Neural cell (in vitro differentiated cells): ENCODE data around the gene MED22. TPM values are rescaled to one million over a fixed set of nuclear protein-coding genes. Genes with fewer than 3 reads are reported as not detected.

ENCODE experiments used
- H2AFZ ChIP-seq: fragments of 200-600, 300-800 bp; sonication (generic), shearing (Covaris generic); 2 replicates; pipeline ENCODE4 v1.6.0; 2014; ENCODE audit warnings: low read depth, mild to moderate bottlenecking, antibody characterized with exemption, low read length, moderate library complexity
- H3F3A ChIP-seq: fragments of 200-600 bp; shearing (Covaris generic); 2 replicates; pipeline ENCODE4 v1.6.1; 2016; ENCODE audit warnings: mild to moderate bottlenecking, moderate library complexity, mixed read lengths, antibody characterized with exemption, low read length; ENCODE audit not compliant: insufficient read depth, poor library complexity, severe bottlenecking
- H3K27ac ChIP-seq: fragments of 200-600, 300-800 bp; sonication (generic), shearing (Covaris generic); 2 replicates; pipeline ENCODE4 v1.5.1; 2014; ENCODE audit warnings: mild to moderate bottlenecking, low read length, moderate library complexity
- H3K27me3 ChIP-seq: fragments of 300-800, 200-600 bp; sonication (generic), shearing (Covaris generic); 2 replicates; pipeline ENCODE4 v1.6.0; 2014; ENCODE audit warnings: mild to moderate bottlenecking, low read depth, low read length, moderate library complexity; ENCODE audit not compliant: insufficient read depth
- H3K36me3 ChIP-seq: fragments of 300-800, 200-600 bp; sonication (generic), shearing (Covaris generic); 2 replicates; pipeline ENCODE4 v1.5.1; 2014; ENCODE audit warnings: mild to moderate bottlenecking, antibody characterized with exemption, low read length, moderate library complexity; ENCODE audit not compliant: insufficient read depth
- H3K4me2 ChIP-seq: fragments of 300-800, 200-600 bp; sonication (generic), shearing (Covaris generic); 2 replicates; pipeline ENCODE4 v1.6.0; 2014; ENCODE audit warnings: mild to moderate bottlenecking, low read length
- H3K4me3 ChIP-seq: fragments of 300-800, 200-600 bp; sonication (generic), shearing (Covaris generic); 2 replicates; pipeline ENCODE4 v1.5.1; 2014; ENCODE audit warnings: mild to moderate bottlenecking, low read length, moderate library complexity
- H3K79me2 ChIP-seq: fragments of 200-600 bp; shearing (Covaris generic); replicated peaks from 2 replicates; pipeline ENCODE4 v1.6.0; 2014; ENCODE audit warnings: mild to moderate bottlenecking, low read length, moderate library complexity; ENCODE audit not compliant: insufficient read depth
- H3K9ac ChIP-seq: fragments of 300-800, 200-600 bp; sonication (generic), shearing (Covaris generic); 2 replicates; pipeline ENCODE4 v1.6.1; 2016; ENCODE audit warnings: mild to moderate bottlenecking, low read length, mixed read lengths
- H3K9me2 ChIP-seq: fragments of 200-600 bp; shearing (Covaris generic); 2 replicates; pipeline ENCODE4 v1.6.1; 2016; ENCODE audit warnings: mild to moderate bottlenecking, low read length, mixed read lengths; ENCODE audit not compliant: insufficient read depth
- H3K9me3 ChIP-seq: fragments of 200-600, 300-800 bp; sonication (generic), shearing (Covaris generic); 2 replicates; pipeline ENCODE4 v1.6.1; 2016; ENCODE audit warnings: mild to moderate bottlenecking, mixed run types, low read length, moderate library complexity, mixed read lengths
- H4K20me1 ChIP-seq: fragments of 200-600 bp; shearing (Covaris generic); 2 replicates; pipeline ENCODE4 v1.6.1; 2016; ENCODE audit warnings: mild to moderate bottlenecking, mixed run types; ENCODE audit not compliant: insufficient read depth
- EP300 ChIP-seq: fragments of 450-650 bp; conservative IDR thresholded peaks from 2 replicates; pipeline ENCODE4 v1.6.1; 2014; ENCODE audit warnings: antibody characterized with exemption, mild to moderate bottlenecking, moderate library complexity; ENCODE audit not compliant: poor library complexity, severe bottlenecking
- EZH2 ChIP-seq: fragments of 200-600, 300-800 bp; shearing (Covaris generic), sonication (generic); IDR thresholded peaks from 2 replicates; pipeline ENCODE4 v1.6.1; 2014; ENCODE audit warnings: antibody characterized with exemption, low read length, borderline replicate concordance, mild to moderate bottlenecking; ENCODE audit not compliant: insufficient read depth, poor library complexity, severe bottlenecking
- MXI1 ChIP-seq: fragments of 450-650 bp; conservative IDR thresholded peaks from 2 replicates; pipeline ENCODE4 v1.6.1; 2014; ENCODE audit warnings: antibody characterized with exemption, mild to moderate bottlenecking; ENCODE audit not compliant: poor library complexity, severe bottlenecking
- POLR2AphosphoS5 ChIP-seq: IDR thresholded peaks from 2 replicates; pipeline ENCODE4 v1.6.1; 2012
- RAD21 ChIP-seq: fragments of 450-650 bp; conservative IDR thresholded peaks from 2 replicates; pipeline ENCODE4 v1.6.1; 2014; ENCODE audit warnings: antibody characterized with exemption, mild to moderate bottlenecking, moderate library complexity
- SMC3 ChIP-seq: fragments of 450-650 bp; conservative IDR thresholded peaks from 2 replicates; pipeline ENCODE4 v1.6.1; 2014; ENCODE audit warnings: antibody characterized with exemption, mild to moderate bottlenecking, moderate library complexity; ENCODE audit not compliant: poor library complexity
- TAF1 ChIP-seq: IDR thresholded peaks from 2 replicates; pipeline ENCODE4 v1.6.1; 2012; ENCODE audit warnings: low read depth
- polyA plus RNA-seq: library from polyadenylated mRNA; depleted of rRNA; stranded (reverse); fragments of >200 nt; gene quantifications from 2 replicates; pipeline ENCODE4 v1.2.3, GENCODE V29; 2014
- TF ChIP-seq, protein P1 (sequence below): IDR thresholded peaks from 2 replicates; pipeline ENCODE4 v1.6.1; 2012; ENCODE audit warnings: borderline replicate concordance
- TF ChIP-seq, protein P2 (sequence below): fragments of 450-650 bp; IDR thresholded peaks from 2 replicates; pipeline ENCODE4 v1.5.1; 2014; ENCODE audit warnings: antibody characterized with exemption, mild to moderate bottlenecking, moderate library complexity; ENCODE audit not compliant: poor library complexity, severe bottlenecking

MED22 gene
- polyA plus RNA-seq, 1 donor from 2014 or later = 57.5 TPM

DNA sequence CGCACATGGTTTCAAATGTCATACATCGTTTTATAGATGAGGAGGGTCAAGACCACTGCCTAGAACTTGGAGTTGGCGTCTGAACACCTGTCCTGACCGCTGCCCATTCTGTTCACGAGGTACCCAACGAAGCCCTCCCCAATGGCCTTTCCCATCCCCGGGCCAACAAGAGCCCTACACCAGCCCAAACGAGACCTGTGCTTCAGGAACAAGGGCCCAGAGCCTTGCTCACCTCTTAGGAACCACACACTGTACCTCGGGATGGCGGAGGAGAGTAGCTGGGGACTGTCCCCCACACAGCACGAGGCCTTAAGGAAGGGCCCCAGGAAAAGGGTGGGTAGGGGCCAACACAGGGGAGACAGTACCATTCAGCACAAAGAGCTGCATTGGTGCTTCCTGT lies 14.9 kb downstream of the MED22 start:
- H3K27ac ChIP-seq = no peak overlapping the region
- no peak overlapping the region for H3K9ac ChIP-seq

DNA sequence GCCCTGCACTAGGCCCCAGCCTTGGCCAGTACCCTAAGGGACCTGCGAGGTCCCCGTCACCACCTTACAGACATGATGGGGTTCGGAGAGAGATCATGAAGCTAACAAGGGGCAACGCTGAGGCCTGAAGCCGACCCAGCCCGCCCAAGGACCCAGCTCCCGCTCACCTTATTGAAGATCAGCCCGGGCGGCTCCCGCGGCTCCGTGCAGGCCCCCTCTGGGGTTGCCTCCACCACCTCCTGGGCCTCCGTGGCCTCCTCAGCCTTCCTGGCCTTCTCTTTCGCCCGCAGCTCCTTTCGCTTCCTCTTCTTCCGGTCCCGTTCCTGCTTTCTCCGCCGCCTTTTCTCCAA lies 15.6 kb downstream of the MED22 start:
- Histone ChIP-seq H3K36me3 (no peaks in the 10 kb centered on the region), H3K27ac (no peak overlapping the region), H3K79me2 (peaks cover 14% of the 10 kb centered on the region), H3K9me3 (no peaks in the 10 kb centered on the region), H3K9me2 (no peaks in the 10 kb centered on the region), H4K20me1 (no peaks in the 10 kb centered on the region), H2AFZ (no peak overlapping the region), H3K4me2 (no peak overlapping the region), H3K9ac (no peak overlapping the region), H3K4me3 (no peak overlapping the region), H3F3A (no peaks in the 10 kb centered on the region), H3K27me3 (no peaks in the 10 kb centered on the region)
- no peak for TF ChIP-seq MXI1
- TF ChIP-seq, protein P1, sequence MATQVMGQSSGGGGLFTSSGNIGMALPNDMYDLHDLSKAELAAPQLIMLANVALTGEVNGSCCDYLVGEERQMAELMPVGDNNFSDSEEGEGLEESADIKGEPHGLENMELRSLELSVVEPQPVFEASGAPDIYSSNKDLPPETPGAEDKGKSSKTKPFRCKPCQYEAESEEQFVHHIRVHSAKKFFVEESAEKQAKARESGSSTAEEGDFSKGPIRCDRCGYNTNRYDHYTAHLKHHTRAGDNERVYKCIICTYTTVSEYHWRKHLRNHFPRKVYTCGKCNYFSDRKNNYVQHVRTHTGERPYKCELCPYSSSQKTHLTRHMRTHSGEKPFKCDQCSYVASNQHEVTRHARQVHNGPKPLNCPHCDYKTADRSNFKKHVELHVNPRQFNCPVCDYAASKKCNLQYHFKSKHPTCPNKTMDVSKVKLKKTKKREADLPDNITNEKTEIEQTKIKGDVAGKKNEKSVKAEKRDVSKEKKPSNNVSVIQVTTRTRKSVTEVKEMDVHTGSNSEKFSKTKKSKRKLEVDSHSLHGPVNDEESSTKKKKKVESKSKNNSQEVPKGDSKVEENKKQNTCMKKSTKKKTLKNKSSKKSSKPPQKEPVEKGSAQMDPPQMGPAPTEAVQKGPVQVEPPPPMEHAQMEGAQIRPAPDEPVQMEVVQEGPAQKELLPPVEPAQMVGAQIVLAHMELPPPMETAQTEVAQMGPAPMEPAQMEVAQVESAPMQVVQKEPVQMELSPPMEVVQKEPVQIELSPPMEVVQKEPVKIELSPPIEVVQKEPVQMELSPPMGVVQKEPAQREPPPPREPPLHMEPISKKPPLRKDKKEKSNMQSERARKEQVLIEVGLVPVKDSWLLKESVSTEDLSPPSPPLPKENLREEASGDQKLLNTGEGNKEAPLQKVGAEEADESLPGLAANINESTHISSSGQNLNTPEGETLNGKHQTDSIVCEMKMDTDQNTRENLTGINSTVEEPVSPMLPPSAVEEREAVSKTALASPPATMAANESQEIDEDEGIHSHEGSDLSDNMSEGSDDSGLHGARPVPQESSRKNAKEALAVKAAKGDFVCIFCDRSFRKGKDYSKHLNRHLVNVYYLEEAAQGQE = no peak

More for the DNA sequence above, 14.9 kb downstream of the MED22 start:
- H2AFZ ChIP-seq = no peak overlapping the region
- H3F3A ChIP-seq = no peaks in the 10 kb centered on the region
- H3K9me3 ChIP-seq = no peaks in the 10 kb centered on the region
- H3K4me3 ChIP-seq = no peak overlapping the region
- H3K9me2 ChIP-seq = no peaks in the 10 kb centered on the region
- H3K79me2 ChIP-seq = peaks cover 14% of the 10 kb centered on the region
- H3K27me3 ChIP-seq = no peaks in the 10 kb centered on the region
- no peaks in the 10 kb centered on the region for H4K20me1 ChIP-seq
- no peak overlapping the region for H3K4me2 ChIP-seq
- no peaks in the 10 kb centered on the region for H3K36me3 ChIP-seq
- TF ChIP-seq POLR2AphosphoS5 (no peak), EP300 (no peak), SMC3 (no peak), RAD21 (no peak), MXI1 (no peak), EZH2 (no peak), TAF1 (no peak)
- TF ChIP-seq, protein P1 = no peak
- TF ChIP-seq, protein P2, sequence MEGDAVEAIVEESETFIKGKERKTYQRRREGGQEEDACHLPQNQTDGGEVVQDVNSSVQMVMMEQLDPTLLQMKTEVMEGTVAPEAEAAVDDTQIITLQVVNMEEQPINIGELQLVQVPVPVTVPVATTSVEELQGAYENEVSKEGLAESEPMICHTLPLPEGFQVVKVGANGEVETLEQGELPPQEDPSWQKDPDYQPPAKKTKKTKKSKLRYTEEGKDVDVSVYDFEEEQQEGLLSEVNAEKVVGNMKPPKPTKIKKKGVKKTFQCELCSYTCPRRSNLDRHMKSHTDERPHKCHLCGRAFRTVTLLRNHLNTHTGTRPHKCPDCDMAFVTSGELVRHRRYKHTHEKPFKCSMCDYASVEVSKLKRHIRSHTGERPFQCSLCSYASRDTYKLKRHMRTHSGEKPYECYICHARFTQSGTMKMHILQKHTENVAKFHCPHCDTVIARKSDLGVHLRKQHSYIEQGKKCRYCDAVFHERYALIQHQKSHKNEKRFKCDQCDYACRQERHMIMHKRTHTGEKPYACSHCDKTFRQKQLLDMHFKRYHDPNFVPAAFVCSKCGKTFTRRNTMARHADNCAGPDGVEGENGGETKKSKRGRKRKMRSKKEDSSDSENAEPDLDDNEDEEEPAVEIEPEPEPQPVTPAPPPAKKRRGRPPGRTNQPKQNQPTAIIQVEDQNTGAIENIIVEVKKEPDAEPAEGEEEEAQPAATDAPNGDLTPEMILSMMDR = no peak
